Endothelial cell of umbilical vein (primary cell): ENCODE data around the gene EPS8. TPM values are rescaled to one million over a fixed set of nuclear protein-coding genes. Genes with fewer than 3 reads are reported as not detected.

Experiments used
- BruUV-seq: library from RNA; stranded (reverse); fragments of 400-500 nt; replicated peaks from 2 replicates; lab custom pipeline; 2021; lab: Mats Ljungman, UMichigan
- CTCF ChIA-PET: fragments of 300-600, 350-600 bp; sonication (Branson Sonifier 250); formaldehyde crosslinking; loops from one replicate; lab custom pipeline; 2021; ENCODE audit warnings: antibody characterized with exemption, inconsistent platforms; lab: Charles Lee
- POLR2A ChIA-PET: fragments of 300-600, 350-600 bp; sonication (Branson Sonifier 250); formaldehyde crosslinking; loops from one replicate; lab custom pipeline; 2021; ENCODE audit warnings: antibody characterized with exemption, inconsistent platforms; lab: Charles Lee
- DNase-seq: peaks from one replicate; pipeline ENCODE4 v3.0.0-alpha.2; 2011; ENCODE audit warnings: low read depth, low spot score
- FAIRE-seq: peaks from 2 replicates; lab custom pipeline; 2011; peaks lifted over from hg19 to GRCh38; lab: Jason Lieb, UNC
- H2AFZ ChIP-seq: 2 replicates; pipeline ENCODE4 v1.6.0; 2012; ENCODE audit warnings: low read depth, low read length, control low read depth, inconsistent platforms
- H3K27ac ChIP-seq: 2 replicates; pipeline ENCODE4 v1.5.1; 2011; ENCODE audit warnings: low read depth, mild to moderate bottlenecking, control low read depth, low read length, moderate library complexity; ENCODE audit not compliant: insufficient read depth
- H3K27me3 ChIP-seq, 2 experiments: 2 replicates each; pipeline versions ENCODE4 v1.6.0 to v1.6.1; 2011; ENCODE audit warnings: low read length in 2 of 2, mixed read lengths in 1 of 2; ENCODE audit not compliant: control insufficient read depth in 2 of 2, insufficient read depth in 2 of 2
- H3K36me3 ChIP-seq, 2 experiments: 2 replicates in 1 of 2; 3 replicates in 1 of 2; pipeline ENCODE4 v1.5.1; 2011; ENCODE audit warnings: low read length in 2 of 2, mild to moderate bottlenecking in 1 of 2, moderate library complexity in 1 of 2; ENCODE audit not compliant: control insufficient read depth in 2 of 2, insufficient read depth in 2 of 2; ENCODE audit errors: extremely low read depth in 1 of 2
- H3K4me1 ChIP-seq: 3 replicates; pipeline ENCODE4 v1.5.1; 2011; ENCODE audit warnings: mild to moderate bottlenecking, low read length; ENCODE audit not compliant: control insufficient read depth, insufficient read depth; ENCODE audit errors: extremely low read depth
- H3K4me2 ChIP-seq: 2 replicates; pipeline ENCODE4 v1.6.1; 2011; ENCODE audit warnings: low read length, control low read depth, mixed read lengths; ENCODE audit not compliant: insufficient read depth
- H3K4me3 ChIP-seq, 3 experiments: fragments of 200-600 bp in 1 of 3; sonication (generic), shearing (Covaris generic) in 1 of 3; replicated peaks in 1 of 3; 2 replicates each; pipeline ENCODE4 v1.5.1; 2011 to 2016; ENCODE audit warnings: control low read depth in 3 of 3, low read length in 3 of 3, mild to moderate bottlenecking in 2 of 3, inconsistent platforms in 1 of 3, low read depth in 1 of 3, moderate library complexity in 1 of 3; ENCODE audit not compliant: insufficient read depth in 1 of 3
- H3K79me2 ChIP-seq: 2 replicates; pipeline ENCODE4 v1.6.0; 2012; ENCODE audit warnings: low read length, inconsistent platforms; ENCODE audit not compliant: control insufficient read depth, insufficient read depth
- H3K9ac ChIP-seq: replicated peaks from 2 replicates; pipeline ENCODE3; 2011; ENCODE audit warnings: low read length, control low read depth; ENCODE audit not compliant: insufficient read depth; ENCODE audit errors: extremely low read depth
- H3K9me1 ChIP-seq: replicated peaks from 3 replicates; pipeline ENCODE4 v1.6.0; 2011; ENCODE audit warnings: mild to moderate bottlenecking, low read length; ENCODE audit not compliant: control insufficient read depth, insufficient read depth; ENCODE audit errors: extremely low read depth
- H3K9me3 ChIP-seq: replicated peaks from 2 replicates; pipeline ENCODE4 v1.5.1; 2012; ENCODE audit warnings: low read length, inconsistent platforms; ENCODE audit not compliant: control insufficient read depth, insufficient read depth
- H4K20me1 ChIP-seq: replicated peaks from 2 replicates; pipeline ENCODE3; 2011; ENCODE audit warnings: mild to moderate bottlenecking, low read length; ENCODE audit not compliant: control insufficient read depth, insufficient read depth; ENCODE audit errors: extremely low read depth
- EZH2 ChIP-seq: IDR thresholded peaks from 2 replicates; pipeline ENCODE4 v1.6.1; 2012; ENCODE audit warnings: borderline replicate concordance, low read depth, mild to moderate bottlenecking, moderate library complexity, low read length, inconsistent platforms; ENCODE audit not compliant: severe bottlenecking
- FOS ChIP-seq: IDR thresholded peaks from 2 replicates; pipeline ENCODE4 v1.6.1; 2011; ENCODE audit warnings: mild to moderate bottlenecking, low read length, moderate library complexity, borderline replicate concordance; ENCODE audit not compliant: insufficient read depth
- GATA2 ChIP-seq: IDR thresholded peaks from 2 replicates; pipeline ENCODE4 v1.7.0; 2011; ENCODE audit warnings: low read depth, mild to moderate bottlenecking, moderate library complexity, mixed read lengths, low read length; ENCODE audit not compliant: insufficient read length, insufficient read depth
- JUN ChIP-seq: IDR thresholded peaks from 2 replicates; pipeline ENCODE4 v1.6.1; 2011; ENCODE audit warnings: borderline replicate concordance, low read depth; ENCODE audit not compliant: insufficient read length, insufficient read depth
- MYC ChIP-seq: IDR thresholded peaks from one replicate; pipeline ENCODE4 v1.6.1; 2011; ENCODE audit warnings: mild to moderate bottlenecking, low read depth, low read length
- POLR2A ChIP-seq: IDR thresholded peaks from 2 replicates; pipeline ENCODE4 v1.6.1; 2012; ENCODE audit warnings: low read depth, mild to moderate bottlenecking, control low read depth, low read length
- POLR2AphosphoS5 ChIP-seq: IDR thresholded peaks from 2 replicates; pipeline ENCODE4 v1.6.1; 2012; ENCODE audit warnings: low read depth, mild to moderate bottlenecking, control low read depth, low read length, moderate library complexity; ENCODE audit not compliant: insufficient read depth
- dilution Hi-C: fragments of 300-500 bp; cut with MboI; formaldehyde crosslinking; loops from one replicate; pipeline ENCODE4 v1.15.0; 2019; ENCODE audit warnings: low sequenced_read_pairs; ENCODE audit not compliant: extremely low pct_ligation_motif_present
- intact Hi-C: fragments of 100-400 bp; cut with micrococcal nuclease; formaldehyde crosslinking; loops from one replicate; pipeline ENCODE4 v1.10.0; 2022
- polyA plus RNA-seq, 4 experiments: library from polyadenylated mRNA; depleted of rRNA in 3 of 4; stranded (reverse) in 3 of 4; unstranded in 1 of 4; fragments of >200 nt; gene quantifications; 2 replicates each; pipeline versions ENCODE4 v1.2.1 to v1.2.3, GENCODE V29; 2011 to 2012; ENCODE audit warnings: missing spikeins in 1 of 4
- total RNA-seq: library from RNA; stranded (reverse); gene quantifications from 2 replicates; pipeline ENCODE4 v1.2.3, GENCODE V29; 2021
- TF ChIP-seq, protein P1 (sequence below), 2 donors: IDR thresholded peaks; 1 replicate in 1 of 2; 2 replicates in 1 of 2; pipeline ENCODE4 v1.5.1; 2011; ENCODE audit warnings: low read length in 2 of 2, mild to moderate bottlenecking in 2 of 2, moderate library complexity in 2 of 2, control low read depth in 1 of 2, inconsistent platforms in 1 of 2, low read depth in 1 of 2; ENCODE audit not compliant: insufficient read depth in 1 of 2; ENCODE audit errors: extremely low read depth in 1 of 2
- TF ChIP-seq, protein P2 (sequence below): IDR thresholded peaks from 2 replicates; pipeline ENCODE4 v1.6.1; 2011; ENCODE audit not compliant: insufficient read depth, insufficient read length

EPS8 gene
- total and polyA plus RNA-seq, 2 donors (not counting 3 experiments of a cell fraction or from before 2014, with no cell fraction given) = 8.4 to 11.9 TPM

DNA sequence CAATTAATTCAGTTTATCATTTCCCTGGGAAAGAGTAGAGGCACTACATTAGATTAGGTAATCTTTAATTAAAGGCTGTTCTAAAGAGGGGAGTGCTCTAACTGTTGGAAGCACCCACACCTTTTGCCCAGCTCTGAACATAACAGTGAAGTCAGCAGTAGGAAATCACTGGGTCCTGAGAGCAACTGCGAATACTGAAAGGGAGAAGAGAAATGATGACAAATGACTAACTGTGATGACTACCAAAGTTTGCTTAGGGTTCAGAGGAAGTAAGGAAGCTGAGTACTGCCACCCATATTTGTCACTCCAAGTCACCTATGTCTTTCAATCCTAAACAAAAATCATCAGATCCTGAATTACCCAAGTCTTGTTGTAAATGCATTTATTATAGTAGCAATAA lies 140.6 kb downstream of the EPS8 start:
- dilution Hi-C loops = no loop called here
- H3K9me3 ChIP-seq = no peaks in the 10 kb centered on the region
- no peak overlapping the region for H2AFZ ChIP-seq
- ChIA-PET POLR2A (no interaction called here), CTCF (interaction anchor here (1.0 to 1.3 kb wide), 2 partner anchors 46 to 49 kb away, joined by 3 read pairs; no protein-coding TSS in a partner anchor)
- H4K20me1 ChIP-seq = no peaks in the 10 kb centered on the region
- no peaks in the 10 kb centered on the region for H3K9me1 ChIP-seq
- no TSS peak for BruUV-seq
- no peak for TF ChIP-seq POLR2A
- no peak for TF ChIP-seq POLR2AphosphoS5
- TF ChIP-seq GATA2 = no peak
- TF ChIP-seq EZH2 = no peak
- TF ChIP-seq, protein P1, sequence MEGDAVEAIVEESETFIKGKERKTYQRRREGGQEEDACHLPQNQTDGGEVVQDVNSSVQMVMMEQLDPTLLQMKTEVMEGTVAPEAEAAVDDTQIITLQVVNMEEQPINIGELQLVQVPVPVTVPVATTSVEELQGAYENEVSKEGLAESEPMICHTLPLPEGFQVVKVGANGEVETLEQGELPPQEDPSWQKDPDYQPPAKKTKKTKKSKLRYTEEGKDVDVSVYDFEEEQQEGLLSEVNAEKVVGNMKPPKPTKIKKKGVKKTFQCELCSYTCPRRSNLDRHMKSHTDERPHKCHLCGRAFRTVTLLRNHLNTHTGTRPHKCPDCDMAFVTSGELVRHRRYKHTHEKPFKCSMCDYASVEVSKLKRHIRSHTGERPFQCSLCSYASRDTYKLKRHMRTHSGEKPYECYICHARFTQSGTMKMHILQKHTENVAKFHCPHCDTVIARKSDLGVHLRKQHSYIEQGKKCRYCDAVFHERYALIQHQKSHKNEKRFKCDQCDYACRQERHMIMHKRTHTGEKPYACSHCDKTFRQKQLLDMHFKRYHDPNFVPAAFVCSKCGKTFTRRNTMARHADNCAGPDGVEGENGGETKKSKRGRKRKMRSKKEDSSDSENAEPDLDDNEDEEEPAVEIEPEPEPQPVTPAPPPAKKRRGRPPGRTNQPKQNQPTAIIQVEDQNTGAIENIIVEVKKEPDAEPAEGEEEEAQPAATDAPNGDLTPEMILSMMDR (IDR thresholded peaks at IDR 0.05; ENCODE audit: extremely low read depth in 1 of 2, insufficient read depth in 1 of 2, low read depth in 1 of 2, low read length in 2 of 2) = no peak
- TF ChIP-seq, protein P2, sequence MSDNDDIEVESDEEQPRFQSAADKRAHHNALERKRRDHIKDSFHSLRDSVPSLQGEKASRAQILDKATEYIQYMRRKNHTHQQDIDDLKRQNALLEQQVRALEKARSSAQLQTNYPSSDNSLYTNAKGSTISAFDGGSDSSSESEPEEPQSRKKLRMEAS = no peak
- TF ChIP-seq JUN = no peak
- no peak for TF ChIP-seq FOS
- no peak for TF ChIP-seq MYC
- intact Hi-C loops = no loop called here
- FAIRE-seq (no peak), DNase-seq (no peak)
- H3K9ac ChIP-seq = no peak overlapping the region
- no peak overlapping the region for H3K4me3 ChIP-seq
- no peaks in the 10 kb centered on the region for H3K79me2 ChIP-seq
- H3K4me2 ChIP-seq = no peak overlapping the region
- no peaks in the 10 kb centered on the region for H3K36me3 ChIP-seq
- H3K27me3 ChIP-seq = no peaks in the 10 kb centered on the region
- no peak overlapping the region for H3K27ac ChIP-seq
- no peaks in the 10 kb centered on the region for H3K4me1 ChIP-seq
